Uterus (tissue), 2 donors: Measurements from ENCODE around the gene KIAA1755.

Experiments
- CTCF ChIP-seq, 4 experiments: fragments of 200-600 bp in 2 of 4; fragments of 450-650 bp in 2 of 4; sonication (generic) in 2 of 4; IDR thresholded peaks; one replicate each; pipeline ENCODE4 v1.5.1; 2016 to 2019; ENCODE audit warnings: antibody characterized with exemption in 4 of 4, mild to moderate bottlenecking in 2 of 4, moderate library complexity in 1 of 4
- POLR2A ChIP-seq, 2 donors: fragments of 450-650 bp; IDR thresholded peaks; one replicate each; pipeline ENCODE4 v1.6.1; 2016; ENCODE audit warnings: antibody characterized with exemption in 2 of 2, mild to moderate bottlenecking in 1 of 2, moderate library complexity in 1 of 2

GRCh38 chr20:38305541-38305940 lies 45.0 kb upstream of the KIAA1755 start:
- TF ChIP-seq CTCF (IDR thresholded peaks at IDR 0.05) (no peak), POLR2A (IDR thresholded peaks at IDR 0.05) (no peak)
